Psoas muscle (tissue), 8 donors: ENCODE results near the gene DNAH12. TPM values are rescaled to one million over a fixed set of nuclear protein-coding genes. Genes with fewer than 3 reads are reported as not detected.

Source experiments
- ATAC-seq, 4 donors: fragments of 200-7000 bp; cut with Tn5 transposase; one replicate each; pipeline ENCODE4 v1.9.1; 2020; ENCODE audit warnings: moderate library complexity in 3 of 4, mild to moderate bottlenecking in 2 of 4
- DNase-seq, 2 donors: peaks; one replicate each; pipeline ENCODE4 v3.0.0-alpha.2; 2020
- H3K27ac ChIP-seq: fragments of 200-600 bp; one replicate; pipeline ENCODE4 v1.8.0; 2022
- H3K27me3 ChIP-seq, 3 donors: fragments of 200-600 bp in 1 of 3; one replicate each; pipeline versions ENCODE4 v1.6.1 to v1.8.0; 2013 to 2022; ENCODE audit warnings: low read length in 2 of 3, mild to moderate bottlenecking in 2 of 3, moderate library complexity in 1 of 3; ENCODE audit not compliant: insufficient read depth in 3 of 3
- H3K36me3 ChIP-seq, 2 donors: fragments of 200-600 bp in 1 of 2; one replicate each; pipeline versions ENCODE4 v1.6.1 to v1.8.0; 2013 to 2022; ENCODE audit warnings: low read depth in 1 of 2, mild to moderate bottlenecking in 1 of 2, moderate library complexity in 1 of 2; ENCODE audit not compliant: insufficient read depth in 1 of 2
- H3K4me1 ChIP-seq: fragments of 200-600 bp; one replicate; pipeline ENCODE4 v1.8.0; 2022
- H3K4me3 ChIP-seq: fragments of 200-600 bp; one replicate; pipeline ENCODE4 v1.8.0; 2022; ENCODE audit warnings: mild to moderate bottlenecking
- H3K9me3 ChIP-seq: fragments of 200-600 bp; one replicate; pipeline ENCODE4 v1.8.0; 2022
- WGBS, 3 donors: extraction: QIAGEN DNeasy Blood & Tissue Kit; methylation state at CpG; one replicate each; pipeline versions ENCODE4 v1.1.6 to v1.1.7; 2013; 5-methylcytosine and 5-hydroxymethylcytosine counted together
- intact Hi-C, 2 donors: fragments of 100-400 bp; cut with DNase I; formaldehyde crosslinking; loops; one replicate each; pipeline versions ENCODE4 v1.11.0 to v1.14.2; 2022
- polyA plus RNA-seq, 3 donors: library from polyadenylated mRNA; stranded (reverse); fragments of 200-250 nt; gene quantifications; one replicate each; pipeline ENCODE4 v1.2.3, GENCODE V29; 2013
- total RNA-seq, 4 donors: library from RNA; stranded (reverse); fragmentation: NEBNext Ultra II Directional in 2 of 4; extraction: Animal tissue kit (Norgen Biotek cat#: 25700) in 2 of 4; gene quantifications; one replicate each; pipeline versions ENCODE4 v1.2.1 to v1.2.4, GENCODE V29; 2021 to 2023
- TF ChIP-seq, protein P1 (sequence below): fragments of 200-600 bp; IDR thresholded peaks from one replicate; pipeline ENCODE4 v1.8.0; 2022; ENCODE audit warnings: antibody characterized with exemption
- donor health status: healthy with polysubstance abuse.
- donor health status: DM: no; HTN: no; CAD: no; lungs with moderate emphysema.
- donor health status: Bipolar disorder and iron deficiency.
- donor health status: healthy.
- donor health status: DM: yes; HTN: yes; CAD: no.
- donor health status: DM: no; HTN: no; CAD: no.
- donor health status: DM: no; HTN: no; CAD: no.
- donor health status: DM: yes; HTN: yes; CAD: no.

DNAH12 gene
- total and polyA plus RNA-seq, 7 donors = under 0.01 to 0.34 (median 0.08) TPM; not detected in 1

DNA sequence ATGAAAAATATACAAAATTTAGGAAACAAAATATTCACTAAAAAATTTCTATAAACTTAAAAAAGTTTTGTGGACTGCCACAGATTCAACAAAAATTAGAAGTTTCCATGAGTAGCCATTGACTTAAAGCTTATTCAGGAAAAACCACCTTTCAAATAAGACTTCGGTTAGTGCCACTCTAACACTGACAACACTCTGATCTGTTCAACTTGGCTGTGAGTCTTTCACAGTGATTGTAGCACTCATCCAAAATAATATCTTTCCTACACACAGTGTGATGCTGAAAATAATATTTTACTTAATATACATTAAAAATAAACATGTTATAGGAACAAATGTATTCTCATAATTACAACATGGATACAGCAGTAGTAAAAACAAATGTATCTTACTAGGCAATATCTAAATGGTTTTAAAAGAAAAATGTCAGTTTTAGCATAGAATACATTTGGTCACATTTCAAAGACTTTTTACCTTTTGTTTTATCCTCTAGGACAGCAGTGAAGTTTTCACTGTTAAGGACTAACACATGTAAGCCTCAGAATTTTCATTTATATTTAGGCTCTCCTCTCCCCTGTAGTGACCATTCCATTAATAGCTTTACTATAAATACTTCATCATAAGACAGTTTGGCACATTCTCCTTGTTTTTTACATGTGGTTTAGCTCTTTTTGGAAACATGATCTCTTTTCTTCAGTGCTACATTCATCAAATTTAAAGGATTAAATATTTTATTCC is 251.8 kb downstream of the DNAH12 start, which contains the start of gene ASB14:
Gene ASB14, minus strand, starts transcription at position 527 of the 738 bp plus-strand sequence. CDS start 652 bp downstream, outside the sequence.
- no peaks in the 10 kb centered on the region for H3K27me3 ChIP-seq
- no peaks in the 10 kb centered on the region for H3K9me3 ChIP-seq
- 19 to 47% (median 26%) methylated on average over 1 of the region's 1 CpG for WGBS, 3 donors
- TF ChIP-seq, protein P1, sequence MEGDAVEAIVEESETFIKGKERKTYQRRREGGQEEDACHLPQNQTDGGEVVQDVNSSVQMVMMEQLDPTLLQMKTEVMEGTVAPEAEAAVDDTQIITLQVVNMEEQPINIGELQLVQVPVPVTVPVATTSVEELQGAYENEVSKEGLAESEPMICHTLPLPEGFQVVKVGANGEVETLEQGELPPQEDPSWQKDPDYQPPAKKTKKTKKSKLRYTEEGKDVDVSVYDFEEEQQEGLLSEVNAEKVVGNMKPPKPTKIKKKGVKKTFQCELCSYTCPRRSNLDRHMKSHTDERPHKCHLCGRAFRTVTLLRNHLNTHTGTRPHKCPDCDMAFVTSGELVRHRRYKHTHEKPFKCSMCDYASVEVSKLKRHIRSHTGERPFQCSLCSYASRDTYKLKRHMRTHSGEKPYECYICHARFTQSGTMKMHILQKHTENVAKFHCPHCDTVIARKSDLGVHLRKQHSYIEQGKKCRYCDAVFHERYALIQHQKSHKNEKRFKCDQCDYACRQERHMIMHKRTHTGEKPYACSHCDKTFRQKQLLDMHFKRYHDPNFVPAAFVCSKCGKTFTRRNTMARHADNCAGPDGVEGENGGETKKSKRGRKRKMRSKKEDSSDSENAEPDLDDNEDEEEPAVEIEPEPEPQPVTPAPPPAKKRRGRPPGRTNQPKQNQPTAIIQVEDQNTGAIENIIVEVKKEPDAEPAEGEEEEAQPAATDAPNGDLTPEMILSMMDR = no peak
- peak within 1 kb of the TSS; percentile 80 for H3K27ac ChIP-seq
- peaks cover 0 to 5% of the 10 kb centered on the region in 2 donors for H3K36me3 ChIP-seq
- H3K4me1 ChIP-seq = peaks cover 7% of the 10 kb centered on the region
- peak in 3 of 4 donors; percentile 59 to 75 (median 61) for ATAC-seq
- DNase-seq = no peak
- peak within 1 kb of the TSS; percentile 54 for H3K4me3 ChIP-seq
- intact Hi-C loops = no loop called here

GRCh38 chr3:57288403-57288802 is 255.7 kb downstream of the DNAH12 start:
- ATAC-seq (no peak), DNase-seq (no peak)
- WGBS, 3 donors = 89 to 93% (median 93%) methylated on average over 9 of the region's 9 CpGs
- TF ChIP-seq, protein P1 = no peak
- no peak overlapping the region for H3K4me3 ChIP-seq
- H3K36me3 ChIP-seq = peaks cover 0 to 16% of the 10 kb centered on the region in 2 donors
- intact Hi-C loops = no loop called here
- peaks cover 7% of the 10 kb centered on the region for H3K4me1 ChIP-seq
- H3K27me3 ChIP-seq = no peaks in the 10 kb centered on the region
- no peaks in the 10 kb centered on the region for H3K9me3 ChIP-seq
- no peak overlapping the region for H3K27ac ChIP-seq

GRCh38 chr3:57287205-57287604 is 256.9 kb downstream of the DNAH12 start:
- no peaks in the 10 kb centered on the region for H3K27me3 ChIP-seq
- H3K4me1 ChIP-seq = peaks cover under 1% of the 10 kb centered on the region
- H3K36me3 ChIP-seq = peaks cover 0 to 16% of the 10 kb centered on the region in 2 donors
- 63 to 79% (median 66%) methylated on average over 2 of the region's 2 CpGs for WGBS, 3 donors
- H3K9me3 ChIP-seq = no peaks in the 10 kb centered on the region
- intact Hi-C loops = no loop called here
- TF ChIP-seq, protein P1 = no peak
- H3K4me3 ChIP-seq = no peak overlapping the region
- no peak overlapping the region for H3K27ac ChIP-seq
- DNase-seq (no peak), ATAC-seq (no peak)

- peak in 1 of 4 donors; percentile 26 for ATAC-seq
- 53 to 63% (median 53%) methylated on average over 6 of the region's 6 CpGs for WGBS, 3 donors
Measured at GRCh38 chr3:57283334-57283733, 260.8 kb downstream of the DNAH12 start.

More at GRCh38 chr3:57283334-57283733, 260.8 kb downstream of the DNAH12 start:
- Histone ChIP-seq H3K27me3 (no peaks in the 10 kb centered on the region), H3K9me3 (no peaks in the 10 kb centered on the region), H3K4me3 (no peak overlapping the region), H3K4me1 (peaks cover 4% of the 10 kb centered on the region), H3K36me3 (peaks cover 2 to 36% of the 10 kb centered on the region in 2 donors), H3K27ac (peak overlapping the region; percentile 39)
- TF ChIP-seq, protein P1 = no peak
- DNase-seq = no peak
- intact Hi-C loops = no loop called here
